ENCODE measurements around the gene STX17.

The STX17 gene

GRCh38 chr9:99907208-99907532 lies 716 bp downstream of the STX17 start:
- peaks cover 0 to 4% of the 10 kb centered on the region in 2 donors for H3K36me3 ChIP-seq (ENCODE audit: control insufficient read depth in 1 of 2, insufficient read depth in 2 of 2, low read length in 2 of 2)
- peak overlapping the region; percentile 77 to 87 for H3K4me3 ChIP-seq (ENCODE audit: low read depth in 1 of 2, low read length in 2 of 2)
- H3K27me3 ChIP-seq (ENCODE audit: low read depth, low read length): no peaks in the 10 kb centered on the region
- peaks cover 9 to 16% of the 10 kb centered on the region in 2 donors for H3K4me1 ChIP-seq (ENCODE audit: control insufficient read depth in 1 of 2, insufficient read depth in 2 of 2, low read length in 2 of 2)
- H3K27ac ChIP-seq (ENCODE audit: low read length): peak overlapping the region; percentile 90
- H3K9me3 ChIP-seq (ENCODE audit: control insufficient read depth in 1 of 2, low read length in 2 of 2): no peaks in the 10 kb centered on the region

- Histone ChIP-seq H3K4me1 (ENCODE audit: control insufficient read depth in 1 of 2, insufficient read depth in 2 of 2, low read length in 2 of 2) (peaks cover 5 to 11% of the 10 kb centered on the region in 2 donors), H3K4me3 (ENCODE audit: low read depth in 1 of 2, low read length in 2 of 2) (no peak overlapping the region), H3K36me3 (ENCODE audit: control insufficient read depth in 1 of 2, insufficient read depth in 2 of 2, low read length in 2 of 2) (peaks cover 11 to 16% of the 10 kb centered on the region in 2 donors), H3K27me3 (ENCODE audit: low read depth, low read length) (no peaks in the 10 kb centered on the region), H3K9me3 (ENCODE audit: control insufficient read depth in 1 of 2, low read length in 2 of 2) (no peaks in the 10 kb centered on the region), H3K27ac (ENCODE audit: low read length) (no peak overlapping the region)
Observed at GRCh38 chr9:99911600-99911999, 5.1 kb downstream of the STX17 start.

- Histone ChIP-seq H3K27ac (ENCODE audit: low read length) (no peak overlapping the region), H3K9me3 (ENCODE audit: control insufficient read depth in 1 of 2, low read length in 2 of 2) (no peaks in the 10 kb centered on the region), H3K4me3 (ENCODE audit: low read depth in 1 of 2, low read length in 2 of 2) (no peak overlapping the region), H3K36me3 (ENCODE audit: control insufficient read depth in 1 of 2, insufficient read depth in 2 of 2, low read length in 2 of 2) (peaks cover 27 to 44% of the 10 kb centered on the region in 2 donors), H3K27me3 (ENCODE audit: low read depth, low read length) (no peaks in the 10 kb centered on the region), H3K4me1 (ENCODE audit: control insufficient read depth in 1 of 2, insufficient read depth in 2 of 2, low read length in 2 of 2) (no peaks in the 10 kb centered on the region)
Observed at GRCh38 chr9:99916650-99917049, 10.2 kb downstream of the STX17 start.

GRCh38 chr9:99918134-99918533 lies 11.7 kb downstream of the STX17 start:
- no peaks in the 10 kb centered on the region for H3K27me3 ChIP-seq (ENCODE audit: low read depth, low read length)
- peaks cover 39 to 59% of the 10 kb centered on the region in 2 donors for H3K36me3 ChIP-seq (ENCODE audit: control insufficient read depth in 1 of 2, insufficient read depth in 2 of 2, low read length in 2 of 2)
- no peak overlapping the region for H3K4me3 ChIP-seq (ENCODE audit: low read depth in 1 of 2, low read length in 2 of 2)
- no peak overlapping the region for H3K27ac ChIP-seq (ENCODE audit: low read length)
- H3K9me3 ChIP-seq (ENCODE audit: control insufficient read depth in 1 of 2, low read length in 2 of 2): no peaks in the 10 kb centered on the region
- no peaks in the 10 kb centered on the region for H3K4me1 ChIP-seq (ENCODE audit: control insufficient read depth in 1 of 2, insufficient read depth in 2 of 2, low read length in 2 of 2)

GRCh38 chr9:99919930-99920329 lies 13.5 kb downstream of the STX17 start:
- H3K9me3 ChIP-seq (ENCODE audit: control insufficient read depth in 1 of 2, low read length in 2 of 2): no peaks in the 10 kb centered on the region
- H3K4me3 ChIP-seq (ENCODE audit: low read depth in 1 of 2, low read length in 2 of 2): no peak overlapping the region
- H3K27me3 ChIP-seq (ENCODE audit: low read depth, low read length): no peaks in the 10 kb centered on the region
- no peaks in the 10 kb centered on the region for H3K4me1 ChIP-seq (ENCODE audit: control insufficient read depth in 1 of 2, insufficient read depth in 2 of 2, low read length in 2 of 2)
- peaks cover 47 to 69% of the 10 kb centered on the region in 2 donors for H3K36me3 ChIP-seq (ENCODE audit: control insufficient read depth in 1 of 2, insufficient read depth in 2 of 2, low read length in 2 of 2)
- H3K27ac ChIP-seq (ENCODE audit: low read length): no peak overlapping the region

GRCh38 chr9:99921875-99922710 lies 15.6 kb downstream of the STX17 start:
- Histone ChIP-seq H3K4me1 (ENCODE audit: control insufficient read depth in 1 of 2, insufficient read depth in 2 of 2, low read length in 2 of 2) (no peaks in the 10 kb centered on the region), H3K4me3 (ENCODE audit: low read depth in 1 of 2, low read length in 2 of 2) (no peak overlapping the region), H3K9me3 (ENCODE audit: control insufficient read depth in 1 of 2, low read length in 2 of 2) (peaks cover 0 to 9% of the 10 kb centered on the region in 2 donors), H3K36me3 (ENCODE audit: control insufficient read depth in 1 of 2, insufficient read depth in 2 of 2, low read length in 2 of 2) (peaks cover 36 to 59% of the 10 kb centered on the region in 2 donors), H3K27me3 (ENCODE audit: low read depth, low read length) (no peaks in the 10 kb centered on the region), H3K27ac (ENCODE audit: low read length) (no peak overlapping the region)

GRCh38 chr9:99922711-99923030 lies 16.2 kb downstream of the STX17 start:
- Histone ChIP-seq H3K27ac (ENCODE audit: low read length) (no peak overlapping the region), H3K4me1 (ENCODE audit: control insufficient read depth in 1 of 2, insufficient read depth in 2 of 2, low read length in 2 of 2) (no peaks in the 10 kb centered on the region), H3K9me3 (ENCODE audit: control insufficient read depth in 1 of 2, low read length in 2 of 2) (peaks cover 0 to 9% of the 10 kb centered on the region in 2 donors), H3K4me3 (ENCODE audit: low read depth in 1 of 2, low read length in 2 of 2) (no peak overlapping the region), H3K36me3 (ENCODE audit: control insufficient read depth in 1 of 2, insufficient read depth in 2 of 2, low read length in 2 of 2) (peaks cover 31 to 56% of the 10 kb centered on the region in 2 donors), H3K27me3 (ENCODE audit: low read depth, low read length) (no peaks in the 10 kb centered on the region)

GRCh38 chr9:99925541-99925940 lies 19.1 kb downstream of the STX17 start:
- Histone ChIP-seq H3K4me1 (ENCODE audit: control insufficient read depth in 1 of 2, insufficient read depth in 2 of 2, low read length in 2 of 2) (no peaks in the 10 kb centered on the region), H3K27ac (ENCODE audit: low read length) (no peak overlapping the region), H3K27me3 (ENCODE audit: low read depth, low read length) (no peaks in the 10 kb centered on the region), H3K4me3 (ENCODE audit: low read depth in 1 of 2, low read length in 2 of 2) (no peak overlapping the region), H3K9me3 (ENCODE audit: control insufficient read depth in 1 of 2, low read length in 2 of 2) (peaks cover 0 to 9% of the 10 kb centered on the region in 2 donors), H3K36me3 (ENCODE audit: control insufficient read depth in 1 of 2, insufficient read depth in 2 of 2, low read length in 2 of 2) (peaks cover 19 to 33% of the 10 kb centered on the region in 2 donors)

GRCh38 chr9:99929652-99930051 lies 23.2 kb downstream of the STX17 start:
- H3K9me3 ChIP-seq (ENCODE audit: control insufficient read depth in 1 of 2, low read length in 2 of 2): peaks cover 0 to 9% of the 10 kb centered on the region in 2 donors
- H3K36me3 ChIP-seq (ENCODE audit: control insufficient read depth in 1 of 2, insufficient read depth in 2 of 2, low read length in 2 of 2): peaks cover 0 to 7% of the 10 kb centered on the region in 2 donors
- no peaks in the 10 kb centered on the region for H3K27me3 ChIP-seq (ENCODE audit: low read depth, low read length)
- H3K27ac ChIP-seq (ENCODE audit: low read length): no peak overlapping the region
- no peaks in the 10 kb centered on the region for H3K4me1 ChIP-seq (ENCODE audit: control insufficient read depth in 1 of 2, insufficient read depth in 2 of 2, low read length in 2 of 2)
- H3K4me3 ChIP-seq (ENCODE audit: low read depth in 1 of 2, low read length in 2 of 2): no peak overlapping the region

GRCh38 chr9:99931155-99931840 lies 24.8 kb downstream of the STX17 start:
- H3K27me3 ChIP-seq (ENCODE audit: low read depth, low read length): no peaks in the 10 kb centered on the region
- H3K4me1 ChIP-seq (ENCODE audit: control insufficient read depth in 1 of 2, insufficient read depth in 2 of 2, low read length in 2 of 2): peaks cover 0 to 4% of the 10 kb centered on the region in 2 donors
- no peak overlapping the region for H3K27ac ChIP-seq (ENCODE audit: low read length)
- H3K9me3 ChIP-seq (ENCODE audit: control insufficient read depth in 1 of 2, low read length in 2 of 2): peaks cover 0 to 3% of the 10 kb centered on the region in 2 donors
- H3K4me3 ChIP-seq (ENCODE audit: low read depth in 1 of 2, low read length in 2 of 2): no peak overlapping the region
- H3K36me3 ChIP-seq (ENCODE audit: control insufficient read depth in 1 of 2, insufficient read depth in 2 of 2, low read length in 2 of 2): peaks cover 0 to 7% of the 10 kb centered on the region in 2 donors

- Histone ChIP-seq H3K36me3 (ENCODE audit: control insufficient read depth in 1 of 2, insufficient read depth in 2 of 2, low read length in 2 of 2) (no peaks in the 10 kb centered on the region), H3K9me3 (ENCODE audit: control insufficient read depth in 1 of 2, low read length in 2 of 2) (no peaks in the 10 kb centered on the region), H3K27me3 (ENCODE audit: low read depth, low read length) (no peaks in the 10 kb centered on the region), H3K27ac (ENCODE audit: low read length) (no peak overlapping the region), H3K4me3 (ENCODE audit: low read depth in 1 of 2, low read length in 2 of 2) (no peak overlapping the region), H3K4me1 (ENCODE audit: control insufficient read depth in 1 of 2, insufficient read depth in 2 of 2, low read length in 2 of 2) (peaks cover 0 to 4% of the 10 kb centered on the region in 2 donors)
Observed at GRCh38 chr9:99936947-99937587, 30.6 kb downstream of the STX17 start.
